Skeletal muscle tissue (tissue), 4 donors: ENCODE data around the gene TSSK6. TPM values are rescaled to one million over a fixed set of nuclear protein-coding genes. Genes with fewer than 3 reads are reported as not detected.

Source experiments
- H3K27ac ChIP-seq: one replicate; pipeline ENCODE4 v1.7.0; 2013; ENCODE audit warnings: mild to moderate bottlenecking, low read depth, low read length, inconsistent platforms
- H3K27me3 ChIP-seq, 3 donors: one replicate each; pipeline ENCODE4 v1.7.0; 2013; ENCODE audit warnings: low read length in 3 of 3; ENCODE audit not compliant: control insufficient read depth in 3 of 3, insufficient read depth in 3 of 3
- H3K36me3 ChIP-seq, 3 donors: one replicate each; pipeline ENCODE4 v1.7.0; 2013; ENCODE audit warnings: low read length in 3 of 3; ENCODE audit not compliant: control insufficient read depth in 3 of 3, insufficient read depth in 3 of 3
- H3K4me1 ChIP-seq, 3 donors: one replicate each; pipeline ENCODE4 v1.7.0; 2013; ENCODE audit warnings: low read length in 3 of 3, mild to moderate bottlenecking in 3 of 3; ENCODE audit not compliant: control insufficient read depth in 3 of 3, insufficient read depth in 3 of 3
- H3K4me3 ChIP-seq, 3 donors: one replicate each; pipeline ENCODE4 v1.7.0; 2013; ENCODE audit warnings: low read length in 3 of 3
- H3K9ac ChIP-seq, 3 donors: one replicate each; pipeline ENCODE4 v1.7.0; 2013; ENCODE audit warnings: low read length in 3 of 3, mild to moderate bottlenecking in 3 of 3, moderate library complexity in 2 of 3, low read depth in 1 of 3
- H3K9me3 ChIP-seq, 3 donors: one replicate each; pipeline ENCODE4 v1.7.0; 2013; ENCODE audit warnings: low read length in 3 of 3; ENCODE audit not compliant: control insufficient read depth in 3 of 3
- total RNA-seq: library from RNA; depleted of rRNA; stranded (reverse); fragments of >200 nt; gene quantifications from one replicate; pipeline ENCODE4 v1.2.3, GENCODE V29; 2014
- donor health status: Osteomylitis.

Gene TSSK6
- total RNA-seq, 1 donor from 2014 or later, result not detected

DNA sequence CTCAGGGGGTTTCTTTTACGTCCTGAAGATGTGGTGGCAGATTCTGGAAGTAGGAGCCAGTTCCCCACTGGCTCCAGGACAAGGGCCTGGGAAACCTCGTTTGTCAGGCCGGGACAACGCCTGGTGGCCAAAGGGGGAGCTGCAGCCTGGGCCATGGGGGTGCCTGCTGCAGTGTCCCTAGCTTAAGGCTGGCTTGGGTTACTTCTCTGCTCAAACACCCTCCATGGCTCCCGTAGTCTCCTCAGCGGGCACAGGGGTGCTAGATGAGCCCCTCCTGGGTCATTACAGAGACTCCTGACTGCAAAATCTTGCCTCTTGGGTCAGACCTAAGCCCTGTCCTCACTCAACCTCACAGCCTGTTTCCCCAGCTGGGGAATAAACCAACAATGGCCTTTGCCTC lies 37.5 kb upstream of the TSSK6 start:
- H3K4me3 ChIP-seq, result no peak overlapping the region
- H3K9me3 ChIP-seq, result no peaks in the 10 kb centered on the region

DNA sequence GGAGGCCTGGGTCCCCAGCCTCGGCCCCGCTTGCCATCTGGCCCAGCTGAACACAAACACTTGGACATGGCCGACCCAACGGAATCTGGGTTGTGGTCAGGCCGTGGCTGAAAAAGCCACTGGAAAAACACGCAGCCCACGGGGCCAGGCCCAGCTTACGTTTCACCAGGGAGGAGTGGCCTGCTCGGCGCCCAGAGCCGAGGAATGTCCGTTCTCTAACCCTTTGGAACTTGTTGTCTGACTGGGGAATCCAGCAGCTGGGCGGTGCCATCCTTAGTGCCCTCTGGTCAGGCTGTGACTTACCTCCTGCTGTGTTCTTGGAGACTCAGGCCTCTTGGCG lies 36.5 kb upstream of the TSSK6 start:
- Histone ChIP-seq H3K36me3 (no peaks in the 10 kb centered on the region), H3K9ac (no peak overlapping the region), H3K4me1 (no peaks in the 10 kb centered on the region), H3K27ac (no peak overlapping the region), H3K4me3 (no peak overlapping the region), H3K9me3 (no peaks in the 10 kb centered on the region), H3K27me3 (peaks cover 27 to 46% (median 28%) of the 10 kb centered on the region in 3 donors)

More for the DNA sequence above, 37.5 kb upstream of the TSSK6 start:
- no peak overlapping the region for H3K9ac ChIP-seq
- no peak overlapping the region for H3K27ac ChIP-seq
- H3K27me3 ChIP-seq, result peaks cover 18 to 37% (median 19%) of the 10 kb centered on the region in 3 donors
- no peaks in the 10 kb centered on the region for H3K4me1 ChIP-seq
- no peaks in the 10 kb centered on the region for H3K36me3 ChIP-seq

DNA sequence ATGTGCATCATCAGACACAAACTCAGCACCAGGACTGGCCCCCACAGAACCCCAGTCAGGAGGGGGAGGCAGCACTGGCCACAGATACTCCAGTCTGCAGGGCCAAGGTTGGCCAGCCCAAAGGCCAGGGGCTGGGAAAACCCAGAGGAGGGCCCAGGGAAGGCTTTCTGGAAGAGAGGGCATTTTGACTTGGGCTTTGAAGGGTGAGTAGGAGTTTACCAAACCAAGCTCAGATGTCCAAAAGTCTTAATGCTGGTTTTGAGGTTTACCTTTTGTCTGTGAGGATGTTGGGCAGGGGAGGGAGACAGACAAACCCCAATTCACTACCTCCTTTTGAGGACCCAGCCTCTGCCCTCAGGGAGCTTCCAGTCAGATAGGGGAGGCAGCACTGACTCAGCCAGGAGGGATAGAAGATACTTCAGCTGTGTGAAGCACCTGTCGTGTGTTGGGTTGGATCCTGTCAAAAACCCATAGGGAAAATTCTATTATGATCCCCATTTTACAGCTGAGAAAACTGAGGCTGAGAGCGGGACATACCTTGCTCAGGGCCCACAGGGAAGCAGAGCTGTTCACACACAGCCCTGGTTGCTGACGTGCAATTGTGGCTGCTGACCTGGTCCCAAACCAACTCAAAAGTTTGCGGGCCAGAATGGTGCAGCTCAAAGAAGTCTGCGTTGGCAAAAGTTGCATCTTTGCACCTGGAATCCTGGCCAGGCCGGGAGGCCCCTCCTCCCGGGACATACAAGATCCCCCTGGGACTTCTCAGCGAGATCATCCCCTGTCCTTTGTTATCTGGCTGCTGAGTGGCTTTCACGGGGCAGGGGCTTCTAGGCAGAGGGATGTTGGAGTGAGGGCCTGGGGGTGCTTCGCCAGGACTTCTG lies 35.9 kb upstream of the TSSK6 start:
- Histone ChIP-seq H3K27ac (no peak overlapping the region), H3K9ac (no peak overlapping the region), H3K27me3 (peaks cover 27 to 47% (median 33%) of the 10 kb centered on the region in 3 donors)

DNA sequence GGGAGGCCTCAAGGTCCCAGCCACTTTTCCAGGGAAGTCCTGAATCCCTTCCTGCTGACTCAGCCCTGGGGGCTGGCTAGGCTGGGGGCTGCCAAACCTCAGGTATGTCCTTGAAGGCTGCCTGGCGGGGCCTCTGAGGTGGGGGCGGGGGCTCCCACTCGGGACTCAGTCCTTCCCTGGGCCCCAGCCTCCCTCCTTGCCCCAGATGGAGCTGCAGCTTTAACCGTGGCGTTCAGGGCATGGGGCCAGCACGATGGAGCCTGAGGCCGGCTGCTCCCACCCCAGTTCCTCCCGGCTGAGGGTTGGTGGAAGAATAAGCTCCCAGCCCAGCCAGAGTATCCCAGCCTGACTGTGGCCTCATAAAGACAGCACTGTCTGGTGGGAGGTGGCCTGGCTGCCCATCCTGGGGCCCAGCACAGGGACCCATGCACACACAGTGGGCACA lies 35.2 kb upstream of the TSSK6 start:
- H3K4me3 ChIP-seq, result no peak overlapping the region
- H3K4me1 ChIP-seq, result no peaks in the 10 kb centered on the region
- no peaks in the 10 kb centered on the region for H3K9me3 ChIP-seq
- peaks cover 27 to 52% (median 37%) of the 10 kb centered on the region in 3 donors for H3K27me3 ChIP-seq
- H3K9ac ChIP-seq, result no peak overlapping the region
- H3K36me3 ChIP-seq, result no peaks in the 10 kb centered on the region
- H3K27ac ChIP-seq, result no peak overlapping the region

More for the DNA sequence above, 35.9 kb upstream of the TSSK6 start:
- Histone ChIP-seq H3K4me1 (no peaks in the 10 kb centered on the region), H3K36me3 (no peaks in the 10 kb centered on the region), H3K9me3 (no peaks in the 10 kb centered on the region), H3K4me3 (no peak overlapping the region)

DNA sequence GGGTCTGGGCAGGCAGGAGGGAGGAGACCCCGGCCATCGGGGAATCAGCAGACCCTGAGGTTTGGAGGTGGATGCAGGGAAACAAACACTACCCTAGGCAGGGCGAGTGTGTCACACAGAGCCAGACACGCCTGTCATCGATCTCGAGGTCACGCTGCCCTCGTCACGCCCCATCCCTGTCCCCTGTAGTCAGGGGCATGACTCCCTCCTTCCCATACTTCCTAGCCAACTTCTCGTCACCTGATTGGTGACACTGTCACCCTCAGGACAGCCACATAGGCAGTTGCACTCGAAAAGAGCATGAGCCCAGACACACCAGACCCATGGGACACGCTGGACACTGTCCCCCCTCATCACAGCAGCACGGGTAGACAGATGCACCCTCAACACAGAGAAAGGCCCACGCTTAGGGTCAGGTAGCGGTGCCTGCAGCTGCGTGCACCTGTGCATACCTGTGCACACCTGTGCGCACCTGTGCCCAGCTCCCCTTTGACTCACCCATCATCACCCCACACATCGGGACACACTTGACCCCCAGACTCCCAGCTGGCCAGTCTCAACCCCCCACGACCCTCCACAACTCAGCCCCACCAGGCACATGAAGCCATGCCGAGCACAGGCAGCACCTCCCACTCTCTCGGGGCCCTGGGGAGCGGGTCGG lies 34.6 kb upstream of the TSSK6 start:
- H3K9ac ChIP-seq, result no peak overlapping the region
- H3K9me3 ChIP-seq, result no peaks in the 10 kb centered on the region
- H3K27ac ChIP-seq, result no peak overlapping the region
- no peaks in the 10 kb centered on the region for H3K4me1 ChIP-seq
- H3K36me3 ChIP-seq, result no peaks in the 10 kb centered on the region
- no peak overlapping the region for H3K4me3 ChIP-seq
- H3K27me3 ChIP-seq, result peaks cover 27 to 55% (median 39%) of the 10 kb centered on the region in 3 donors

DNA sequence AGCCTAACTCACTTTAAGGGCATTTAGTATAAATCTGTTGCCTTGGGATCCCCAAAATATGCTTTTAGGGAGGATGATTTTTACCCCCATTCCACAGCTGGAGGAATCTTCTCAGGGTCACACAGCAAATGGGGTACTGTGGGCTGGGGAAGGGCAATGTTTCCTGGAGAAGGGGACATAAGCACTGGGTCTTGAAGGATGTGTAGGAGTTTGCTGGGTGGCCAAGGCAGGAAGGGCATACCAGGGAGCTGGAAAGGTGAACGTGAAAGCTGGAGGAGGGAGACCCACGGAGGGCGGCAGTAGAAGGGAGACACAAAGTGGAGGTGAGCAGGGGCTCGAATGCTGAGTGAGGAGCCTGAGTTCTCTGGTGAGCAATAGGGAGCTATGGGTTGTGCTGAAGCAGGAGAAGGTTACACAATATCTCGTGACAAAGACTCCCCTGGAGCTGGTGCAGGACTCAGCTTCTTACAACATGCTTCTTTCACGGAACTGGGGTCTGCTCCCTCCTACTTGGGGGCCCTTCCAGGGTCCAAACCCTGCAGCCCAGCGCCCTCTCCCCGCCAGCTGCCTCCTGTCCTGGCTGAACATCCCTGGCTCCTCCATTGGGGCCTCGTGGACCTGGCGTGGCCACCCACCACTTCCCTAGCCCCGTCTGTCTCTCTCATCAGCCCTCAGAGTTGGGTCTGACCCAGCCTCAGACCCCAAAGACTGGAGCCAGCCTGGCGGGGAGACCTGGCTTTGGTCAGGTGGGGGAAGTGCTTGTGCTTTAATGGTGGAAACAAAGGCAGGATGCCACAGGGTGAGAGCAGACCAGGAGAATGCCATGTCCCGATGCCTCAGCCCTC lies 33.8 kb upstream of the TSSK6 start:
- Histone ChIP-seq H3K4me1 (no peaks in the 10 kb centered on the region), H3K27ac (no peak overlapping the region), H3K27me3 (peaks cover 27 to 51% (median 42%) of the 10 kb centered on the region in 3 donors), H3K4me3 (no peak overlapping the region), H3K9me3 (no peaks in the 10 kb centered on the region), H3K36me3 (no peaks in the 10 kb centered on the region), H3K9ac (no peak overlapping the region)

DNA sequence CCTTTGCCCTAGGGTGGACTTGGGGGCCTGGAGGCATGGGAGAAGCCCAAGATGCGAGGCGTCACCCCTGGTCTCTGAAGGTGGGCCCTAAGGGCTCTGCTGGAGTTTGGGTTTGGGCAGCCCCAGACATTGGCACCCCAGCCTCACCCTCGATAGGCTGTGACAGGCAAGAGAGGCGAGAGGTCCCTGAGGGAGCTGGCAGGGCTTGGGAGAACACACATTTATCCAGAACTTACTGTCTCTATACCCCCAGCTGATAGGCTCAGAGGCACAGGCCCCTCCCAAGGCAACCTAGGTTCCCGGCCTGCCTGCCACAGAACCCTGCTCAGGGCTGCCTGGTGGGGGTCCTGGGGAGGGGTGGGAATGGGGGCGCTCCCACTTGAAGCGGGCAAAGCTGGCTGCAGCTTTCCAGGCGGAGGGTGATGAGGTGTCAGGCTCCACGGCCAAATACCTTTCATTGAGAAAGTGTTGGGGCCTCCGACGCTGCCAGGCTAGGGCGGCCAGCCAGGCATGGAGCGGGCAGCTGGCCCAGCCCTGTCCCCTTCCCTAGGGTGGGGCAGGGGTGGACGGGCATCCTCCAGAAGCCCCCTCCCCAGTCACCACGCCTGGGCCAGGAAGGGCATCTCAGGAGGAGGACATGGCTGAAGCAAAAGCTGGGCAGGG lies 32.5 kb upstream of the TSSK6 start:
- Histone ChIP-seq H3K4me1 (no peaks in the 10 kb centered on the region), H3K9ac (no peak overlapping the region), H3K9me3 (no peaks in the 10 kb centered on the region), H3K27ac (no peak overlapping the region), H3K27me3 (peaks cover 31 to 62% (median 56%) of the 10 kb centered on the region in 3 donors), H3K4me3 (no peak overlapping the region), H3K36me3 (no peaks in the 10 kb centered on the region)

DNA sequence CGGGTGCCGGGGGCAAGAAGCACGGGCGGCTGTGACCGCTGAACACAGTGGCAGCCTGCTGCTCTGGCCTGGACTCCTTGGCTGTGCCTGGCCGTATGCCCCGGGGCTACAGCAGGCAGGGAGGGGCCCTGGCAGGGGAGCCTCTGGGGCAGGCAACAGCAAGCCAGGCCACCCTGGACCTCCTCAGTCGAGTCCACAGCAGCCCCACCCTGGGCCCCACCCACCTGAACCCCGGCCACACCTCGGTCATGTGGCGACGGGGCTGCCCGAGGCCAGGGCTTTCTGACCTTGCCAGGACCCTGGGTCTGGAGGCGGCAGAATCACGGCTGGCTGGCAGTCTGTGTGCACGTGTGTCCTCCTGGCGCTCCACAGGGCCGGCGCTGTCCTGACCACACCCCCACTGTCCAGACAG lies 31.4 kb upstream of the TSSK6 start:
- H3K4me3 ChIP-seq, result no peak overlapping the region
- H3K27me3 ChIP-seq, result peaks cover 40 to 70% (median 66%) of the 10 kb centered on the region in 3 donors
- no peaks in the 10 kb centered on the region for H3K9me3 ChIP-seq
- no peaks in the 10 kb centered on the region for H3K36me3 ChIP-seq
- H3K4me1 ChIP-seq, result no peaks in the 10 kb centered on the region
- H3K27ac ChIP-seq, result no peak overlapping the region
- H3K9ac ChIP-seq, result no peak overlapping the region

DNA sequence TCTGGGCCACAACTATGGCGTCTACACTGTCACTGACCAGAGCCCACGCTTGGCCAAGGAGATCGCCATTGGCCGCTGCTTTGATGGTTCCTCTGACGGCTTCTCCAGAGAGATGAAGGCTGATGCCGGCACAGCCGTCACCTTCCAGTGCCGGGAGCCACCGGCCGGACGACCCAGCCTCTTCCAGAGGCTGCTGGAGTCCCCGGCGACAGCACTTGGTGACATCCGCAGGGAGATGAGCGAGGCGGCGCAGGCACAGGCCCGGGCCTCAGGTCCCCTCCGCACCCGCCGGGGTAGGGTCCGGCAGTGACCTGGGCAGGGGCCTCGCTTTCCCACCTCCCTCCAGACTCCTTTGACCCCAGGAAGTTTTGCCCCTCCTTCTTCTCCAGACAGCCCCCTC lies 30.4 kb upstream of the TSSK6 start:
- Histone ChIP-seq H3K4me1 (peaks cover 0 to 5% (median 4%) of the 10 kb centered on the region in 3 donors), H3K9me3 (no peaks in the 10 kb centered on the region), H3K36me3 (no peaks in the 10 kb centered on the region), H3K27me3 (peaks cover 50 to 80% (median 75%) of the 10 kb centered on the region in 3 donors), H3K9ac (no peak overlapping the region), H3K4me3 (no peak overlapping the region), H3K27ac (no peak overlapping the region)
